HG03457 (cell line): ENCODE results near the gene PLEKHA5.
"Not testable (repeated sequence)": the region's sequence is repeated elsewhere in the genome, so short reads cannot be mapped to it uniquely, and the experiment has no call there.

Experiments used
- ATAC-seq: cut with Tn5 transposase; IDR thresholded peaks from one replicate; pipeline ENCODE4 v1.9.1; 2021; ENCODE audit warnings: moderate number of reproducible peaks; ENCODE audit not compliant: unreplicated experiment

PLEKHA5 gene

GRCh38 chr12:19227190-19227879 is 97.8 kb downstream of the PLEKHA5 start:
- no peak for ATAC-seq

GRCh38 chr12:19227880-19228210 is 98.3 kb downstream of the PLEKHA5 start:
- ATAC-seq: no peak

GRCh38 chr12:19229021-19229420 is 99.5 kb downstream of the PLEKHA5 start:
- ATAC-seq: not testable (repeated sequence)

GRCh38 chr12:19230299-19230866 is 100.8 kb downstream of the PLEKHA5 start:
- no peak for ATAC-seq

- ATAC-seq: no peak
Measured at GRCh38 chr12:19230896-19231295, 101.4 kb downstream of the PLEKHA5 start.

- ATAC-seq: no peak
Measured at GRCh38 chr12:19234171-19234704, 104.7 kb downstream of the PLEKHA5 start.

GRCh38 chr12:19234981-19235871 is 105.7 kb downstream of the PLEKHA5 start:
- no peak for ATAC-seq

GRCh38 chr12:19236656-19237055 is 107.1 kb downstream of the PLEKHA5 start:
- no peak for ATAC-seq

GRCh38 chr12:19238540-19238939 is 109.0 kb downstream of the PLEKHA5 start:
- no peak for ATAC-seq

- ATAC-seq: no peak
Measured at GRCh38 chr12:19239102-19239501, 109.6 kb downstream of the PLEKHA5 start.

GRCh38 chr12:19239616-19240234 is 110.2 kb downstream of the PLEKHA5 start:
- ATAC-seq: no peak

- no peak for ATAC-seq
Measured at GRCh38 chr12:19242581-19242980, 113.0 kb downstream of the PLEKHA5 start.

- ATAC-seq: no peak
Measured at GRCh38 chr12:19243551-19243950, 114.0 kb downstream of the PLEKHA5 start.

GRCh38 chr12:19244312-19244711 is 114.8 kb downstream of the PLEKHA5 start:
- ATAC-seq: no peak

- no peak for ATAC-seq
Measured at GRCh38 chr12:19245106-19245505, 115.6 kb downstream of the PLEKHA5 start.

GRCh38 chr12:19245666-19246065 is 116.1 kb downstream of the PLEKHA5 start:
- no peak for ATAC-seq

- ATAC-seq: no peak
Measured at GRCh38 chr12:19246933-19247332, 117.4 kb downstream of the PLEKHA5 start.

GRCh38 chr12:19248929-19249602 is 119.5 kb downstream of the PLEKHA5 start:
- no peak for ATAC-seq

GRCh38 chr12:19251481-19252132 is 122.1 kb downstream of the PLEKHA5 start:
- ATAC-seq: no peak

GRCh38 chr12:19260135-19260534 is 130.6 kb downstream of the PLEKHA5 start:
- ATAC-seq: no peak
